Tibial nerve (tissue), 3 donors: ENCODE data around the gene TBRG4.

Source experiments
- POLR2A ChIP-seq, 2 donors: fragments of 450-650 bp; IDR thresholded peaks; one replicate each; pipeline ENCODE4 v1.6.1; 2017; ENCODE audit warnings: antibody characterized with exemption in 2 of 2, mild to moderate bottlenecking in 2 of 2, moderate library complexity in 2 of 2
- TF ChIP-seq, protein P1 (sequence below), 5 experiments: fragments of 200-600 bp in 3 of 5; fragments of 450-650 bp in 2 of 5; sonication (generic) in 3 of 5; IDR thresholded peaks; one replicate each; pipeline ENCODE4 v1.5.1; 2016 to 2019; ENCODE audit warnings: antibody characterized with exemption in 5 of 5, mild to moderate bottlenecking in 3 of 5, moderate library complexity in 2 of 5

DNA sequence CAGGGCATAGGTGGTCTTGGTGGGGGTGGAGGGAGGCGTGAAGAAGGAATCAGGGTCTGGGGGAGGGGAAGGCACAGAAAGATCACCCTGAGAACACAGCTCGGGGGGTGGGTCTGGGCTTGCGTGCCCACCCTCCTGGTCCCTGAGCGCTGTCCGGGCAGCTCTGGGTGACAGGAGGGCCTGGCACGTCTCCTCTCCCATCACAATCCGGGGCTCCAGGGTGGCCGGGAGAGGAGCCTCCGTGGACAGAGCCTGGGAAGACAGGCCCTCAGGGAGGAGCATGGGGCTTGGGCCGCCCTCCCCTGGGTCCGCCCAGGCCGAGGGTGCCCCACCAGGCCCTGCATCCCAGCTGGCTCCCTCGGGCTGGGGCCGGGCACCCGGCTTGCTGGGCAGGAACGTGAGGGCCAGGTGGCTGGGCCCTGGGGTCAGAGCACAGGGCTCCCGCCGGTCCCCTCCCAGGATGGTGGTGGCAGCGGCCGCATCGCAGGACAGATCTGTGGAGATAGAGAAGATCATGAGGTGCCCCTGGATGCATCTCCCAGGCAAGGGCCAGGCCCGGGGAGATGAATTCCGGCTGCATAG lies 25.8 kb downstream of the TBRG4 start:
- TF ChIP-seq, protein P1, sequence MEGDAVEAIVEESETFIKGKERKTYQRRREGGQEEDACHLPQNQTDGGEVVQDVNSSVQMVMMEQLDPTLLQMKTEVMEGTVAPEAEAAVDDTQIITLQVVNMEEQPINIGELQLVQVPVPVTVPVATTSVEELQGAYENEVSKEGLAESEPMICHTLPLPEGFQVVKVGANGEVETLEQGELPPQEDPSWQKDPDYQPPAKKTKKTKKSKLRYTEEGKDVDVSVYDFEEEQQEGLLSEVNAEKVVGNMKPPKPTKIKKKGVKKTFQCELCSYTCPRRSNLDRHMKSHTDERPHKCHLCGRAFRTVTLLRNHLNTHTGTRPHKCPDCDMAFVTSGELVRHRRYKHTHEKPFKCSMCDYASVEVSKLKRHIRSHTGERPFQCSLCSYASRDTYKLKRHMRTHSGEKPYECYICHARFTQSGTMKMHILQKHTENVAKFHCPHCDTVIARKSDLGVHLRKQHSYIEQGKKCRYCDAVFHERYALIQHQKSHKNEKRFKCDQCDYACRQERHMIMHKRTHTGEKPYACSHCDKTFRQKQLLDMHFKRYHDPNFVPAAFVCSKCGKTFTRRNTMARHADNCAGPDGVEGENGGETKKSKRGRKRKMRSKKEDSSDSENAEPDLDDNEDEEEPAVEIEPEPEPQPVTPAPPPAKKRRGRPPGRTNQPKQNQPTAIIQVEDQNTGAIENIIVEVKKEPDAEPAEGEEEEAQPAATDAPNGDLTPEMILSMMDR (IDR thresholded peaks at IDR 0.05), result no peak
- TF ChIP-seq POLR2A (IDR thresholded peaks at IDR 0.05), result no peak
